GM12891 (cell line): Measurements from ENCODE around the gene DNAJC10.
"Not testable (repeated sequence)": the region's sequence is repeated elsewhere in the genome, so short reads cannot be mapped to it uniquely, and the experiment has no call there.

ENCODE experiments used
- POLR2A ChIP-seq: IDR thresholded peaks from 2 replicates; pipeline ENCODE4 v1.6.1; 2011; ENCODE audit warnings: low read depth, low read length, control low read depth
- POLR2AphosphoS5 ChIP-seq: IDR thresholded peaks from 2 replicates; pipeline ENCODE4 v1.6.1; 2011; ENCODE audit warnings: low read depth, low read length, control low read depth
- TAF1 ChIP-seq: IDR thresholded peaks from 2 replicates; pipeline ENCODE4 v1.6.1; 2011; ENCODE audit warnings: low read depth, low read length, control low read depth

- TF ChIP-seq POLR2A, TAF1, POLR2AphosphoS5: not testable (repeated sequence)
Measured at GRCh38 chr2:182719116-182719515, 3.1 kb downstream of the DNAJC10 start.
